Esophagus muscularis mucosa (tissue), 4 donors: ENCODE measurements around the gene TSPAN11. TPM values are rescaled to one million over a fixed set of nuclear protein-coding genes. Genes with fewer than 3 reads are reported as not detected.

Source experiments
- DNase-seq: peaks from one replicate; pipeline ENCODE4 v3.0.0-alpha.2; 2017; ENCODE audit errors: extremely low spot score
- H3K27ac ChIP-seq, 4 donors: fragments of 200-600 bp; sonication (generic); replicated peaks in 1 of 4; 1 replicate in 3 of 4; 2 replicates in 1 of 4; pipeline ENCODE4 v1.5.1; 2016 to 2019; ENCODE audit warnings: mild to moderate bottlenecking in 1 of 4
- H3K27me3 ChIP-seq, 4 donors: fragments of 200-600 bp; sonication (generic); one replicate each; pipeline versions ENCODE4 v1.5.1 to v1.6.0; 2016 to 2019
- H3K36me3 ChIP-seq, 4 donors: fragments of 200-600 bp; sonication (generic); one replicate each; pipeline ENCODE4 v1.5.1; 2016 to 2019
- H3K4me1 ChIP-seq, 4 donors: fragments of 200-600 bp; sonication (generic); one replicate each; pipeline ENCODE4 v1.5.1; 2016 to 2019
- H3K4me3 ChIP-seq, 4 donors: fragments of 200-600 bp; sonication (generic); 1 replicate in 2 of 4; 2 replicates in 2 of 4; pipeline ENCODE4 v1.5.1; 2016 to 2019; ENCODE audit warnings: mild to moderate bottlenecking in 4 of 4, moderate library complexity in 1 of 4
- H3K9me3 ChIP-seq, 4 donors: fragments of 200-600 bp; sonication (generic); 1 replicate in 3 of 4; 2 replicates in 1 of 4; pipeline ENCODE4 v1.5.1; 2016 to 2019
- EP300 ChIP-seq: sonication (generic); formaldehyde crosslinking; IDR thresholded peaks from one replicate; pipeline ENCODE4 v1.6.1; 2017; ENCODE audit warnings: antibody characterized with exemption
- POLR2A ChIP-seq: fragments of 450-650 bp; IDR thresholded peaks from one replicate; pipeline ENCODE4 v1.6.1; 2017; ENCODE audit warnings: antibody characterized with exemption, moderate library complexity, mild to moderate bottlenecking, low read depth
- POLR2AphosphoS5 ChIP-seq, 2 donors: sonication (generic); formaldehyde crosslinking; IDR thresholded peaks; one replicate each; pipeline ENCODE4 v1.6.1; 2017; ENCODE audit warnings: antibody characterized with exemption in 2 of 2
- WGBS: methylation state at CpG from one replicate; pipeline ENCODE4 v1.1.5; 2018; 5-methylcytosine and 5-hydroxymethylcytosine counted together
- intact Hi-C: fragments of 100-400 bp; cut with DNase I; formaldehyde crosslinking; loops from one replicate; pipeline ENCODE4 v1.15.1; 2023
- total RNA-seq, 4 donors: library from RNA; depleted of rRNA; stranded (reverse); fragments of >200 nt; gene quantifications; one replicate each; pipeline versions ENCODE4 v1.1.0 to v1.2.1, GENCODE V29; 2016
- TF ChIP-seq, protein P1 (sequence below), 3 experiments: fragments of 200-600 bp in 2 of 3; fragments of 450-650 bp in 1 of 3; sonication (generic) in 2 of 3; IDR thresholded peaks; one replicate each; pipeline ENCODE4 v1.5.1; 2017 to 2019; ENCODE audit warnings: antibody characterized with exemption in 3 of 3, mild to moderate bottlenecking in 2 of 3, moderate library complexity in 1 of 3

The TSPAN11 gene
- total RNA-seq, 4 donors from 2014 or later, result 5.8 to 20.9 (median 12.7) TPM

DNA sequence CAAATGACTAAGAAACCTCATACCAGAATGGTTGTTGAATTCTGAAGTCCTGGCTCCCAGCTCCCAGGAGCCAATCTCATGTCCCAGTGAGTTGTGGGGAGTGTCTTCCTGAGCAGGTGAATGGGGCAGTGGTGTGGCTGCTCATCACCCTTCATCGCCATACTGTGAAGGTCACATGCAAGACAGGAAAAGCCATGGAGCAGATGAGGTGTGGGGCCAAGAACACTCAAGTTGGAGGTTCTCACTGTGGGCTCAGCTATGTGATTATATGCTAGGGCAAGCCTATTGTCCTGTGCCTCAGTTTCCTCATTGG is 16.6 kb upstream of the TSPAN11 start:
- no peak overlapping the region for H3K4me3 ChIP-seq
- WGBS, result 100% methylated on average over 1 of the region's 1 CpG
- peaks cover 0 to 17% (median 3%) of the 10 kb centered on the region in 4 donors for H3K4me1 ChIP-seq
- no peaks in the 10 kb centered on the region for H3K27me3 ChIP-seq
- peak overlapping the region in 2 of 4 donors; percentile 20 to 28 for H3K27ac ChIP-seq
- no peak for DNase-seq
- H3K9me3 ChIP-seq, result no peaks in the 10 kb centered on the region
- TF ChIP-seq, protein P1, sequence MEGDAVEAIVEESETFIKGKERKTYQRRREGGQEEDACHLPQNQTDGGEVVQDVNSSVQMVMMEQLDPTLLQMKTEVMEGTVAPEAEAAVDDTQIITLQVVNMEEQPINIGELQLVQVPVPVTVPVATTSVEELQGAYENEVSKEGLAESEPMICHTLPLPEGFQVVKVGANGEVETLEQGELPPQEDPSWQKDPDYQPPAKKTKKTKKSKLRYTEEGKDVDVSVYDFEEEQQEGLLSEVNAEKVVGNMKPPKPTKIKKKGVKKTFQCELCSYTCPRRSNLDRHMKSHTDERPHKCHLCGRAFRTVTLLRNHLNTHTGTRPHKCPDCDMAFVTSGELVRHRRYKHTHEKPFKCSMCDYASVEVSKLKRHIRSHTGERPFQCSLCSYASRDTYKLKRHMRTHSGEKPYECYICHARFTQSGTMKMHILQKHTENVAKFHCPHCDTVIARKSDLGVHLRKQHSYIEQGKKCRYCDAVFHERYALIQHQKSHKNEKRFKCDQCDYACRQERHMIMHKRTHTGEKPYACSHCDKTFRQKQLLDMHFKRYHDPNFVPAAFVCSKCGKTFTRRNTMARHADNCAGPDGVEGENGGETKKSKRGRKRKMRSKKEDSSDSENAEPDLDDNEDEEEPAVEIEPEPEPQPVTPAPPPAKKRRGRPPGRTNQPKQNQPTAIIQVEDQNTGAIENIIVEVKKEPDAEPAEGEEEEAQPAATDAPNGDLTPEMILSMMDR (IDR thresholded peaks at IDR 0.05), result no peak
- TF ChIP-seq POLR2AphosphoS5 (IDR thresholded peaks at IDR 0.05) (no peak), EP300 (no peak), POLR2A (no peak)
- intact Hi-C loops, result no loop called here
- no peaks in the 10 kb centered on the region for H3K36me3 ChIP-seq

- no peaks in the 10 kb centered on the region for H3K9me3 ChIP-seq
- no peak overlapping the region for H3K4me3 ChIP-seq
- H3K4me1 ChIP-seq, result peaks cover 0 to 17% (median 3%) of the 10 kb centered on the region in 4 donors
- TF ChIP-seq, protein P1 (IDR thresholded peaks at IDR 0.05), result no peak
- TF ChIP-seq EP300 (no peak), POLR2AphosphoS5 (IDR thresholded peaks at IDR 0.05) (no peak), POLR2A (no peak)
- 64% methylated on average over 6 of the region's 6 CpGs for WGBS
- no peak for DNase-seq
- H3K27me3 ChIP-seq, result no peaks in the 10 kb centered on the region
- intact Hi-C loops, result no loop called here
- no peaks in the 10 kb centered on the region for H3K36me3 ChIP-seq
- no peak overlapping the region for H3K27ac ChIP-seq
Measured at GRCh38 chr12:30911207-30911606, 15.3 kb upstream of the TSPAN11 start.

GRCh38 chr12:30913323-30913722 is 13.2 kb upstream of the TSPAN11 start:
- no peak for DNase-seq
- Histone ChIP-seq H3K27me3 (no peaks in the 10 kb centered on the region), H3K36me3 (no peaks in the 10 kb centered on the region), H3K9me3 (no peaks in the 10 kb centered on the region), H3K27ac (no peak overlapping the region), H3K4me1 (peaks cover 0 to 11% (median 3%) of the 10 kb centered on the region in 4 donors), H3K4me3 (no peak overlapping the region)
- TF ChIP-seq POLR2AphosphoS5 (IDR thresholded peaks at IDR 0.05) (no peak), POLR2A (no peak), EP300 (no peak)
- TF ChIP-seq, protein P1 (IDR thresholded peaks at IDR 0.05), result no peak
- WGBS, result 64% methylated on average over 4 of the region's 4 CpGs
- intact Hi-C loops, result no loop called here

DNA sequence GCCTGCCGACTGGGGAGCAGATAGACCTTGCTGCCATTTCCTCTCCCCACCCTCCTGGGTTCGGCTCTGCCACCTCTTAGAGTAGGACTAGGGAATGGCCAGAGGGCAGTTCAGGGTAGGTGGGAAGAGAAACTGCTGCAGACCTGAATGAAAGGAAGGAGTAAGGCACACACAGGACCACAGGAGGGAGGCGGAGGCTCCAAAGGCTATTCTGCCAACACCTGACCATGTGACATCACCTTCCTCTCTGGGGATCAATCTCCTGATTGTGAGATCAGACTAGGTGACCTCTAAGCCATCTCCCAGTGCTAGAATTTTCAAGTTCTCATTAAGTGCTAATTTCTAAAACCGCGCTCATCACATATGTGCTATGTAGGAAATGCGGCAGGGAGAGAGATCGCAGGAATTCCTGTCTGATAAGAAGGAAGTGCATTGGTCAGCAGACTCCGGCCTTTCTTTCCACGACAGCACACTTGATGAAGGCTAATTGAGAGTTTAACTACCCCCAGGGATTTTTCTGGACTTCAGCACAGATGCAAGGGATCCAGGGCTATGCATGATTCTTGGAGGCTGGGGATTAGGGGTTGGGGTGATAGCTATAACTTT is 11.5 kb upstream of the TSPAN11 start:
- 85% methylated on average over 9 of the region's 9 CpGs for WGBS
- intact Hi-C loops, result no loop called here
- Histone ChIP-seq H3K27me3 (no peaks in the 10 kb centered on the region), H3K27ac (no peak overlapping the region), H3K9me3 (no peaks in the 10 kb centered on the region), H3K36me3 (no peaks in the 10 kb centered on the region), H3K4me3 (no peak overlapping the region), H3K4me1 (no peaks in the 10 kb centered on the region)
- DNase-seq, result no peak
- TF ChIP-seq POLR2A (no peak), POLR2AphosphoS5 (IDR thresholded peaks at IDR 0.05) (no peak), EP300 (no peak)
- TF ChIP-seq, protein P1 (IDR thresholded peaks at IDR 0.05), result no peak

- Histone ChIP-seq H3K36me3 (no peaks in the 10 kb centered on the region), H3K4me3 (no peak overlapping the region), H3K27ac (no peak overlapping the region), H3K4me1 (peaks cover 4 to 15% (median 14%) of the 10 kb centered on the region in 4 donors), H3K9me3 (no peaks in the 10 kb centered on the region), H3K27me3 (peaks cover 0 to 32% (median 4%) of the 10 kb centered on the region in 4 donors)
- TF ChIP-seq POLR2AphosphoS5 (IDR thresholded peaks at IDR 0.05) (no peak), POLR2A (no peak), EP300 (no peak)
- TF ChIP-seq, protein P1 (IDR thresholded peaks at IDR 0.05), result no peak
- intact Hi-C loops, result no loop called here
- DNase-seq, result no peak
- WGBS, result 91% methylated on average over 1 of the region's 1 CpG
Measured at GRCh38 chr12:30923057-30923456, 3.5 kb upstream of the TSPAN11 start.
